ENCODE results near the gene NUCB1.
"Not testable (repeated sequence)": the region's sequence is repeated elsewhere in the genome, so short reads cannot be mapped to it uniquely, and the experiment has no call there.

The NUCB1 gene

GRCh38 chr19:48874303-48875135 lies 25.6 kb upstream of the NUCB1 start:
- peak; percentile 81 for DNase-seq

GRCh38 chr19:48876043-48876981 lies 23.8 kb upstream of the NUCB1 start:
- peak; percentile 39 for DNase-seq

GRCh38 chr19:48877855-48878195 lies 22.3 kb upstream of the NUCB1 start:
- DNase-seq: no peak

- DNase-seq: peak; percentile 62
Observed at GRCh38 chr19:48878196-48879024, 21.7 kb upstream of the NUCB1 start.

GRCh38 chr19:48879025-48879637 lies 21.0 kb upstream of the NUCB1 start:
- DNase-seq: no peak

- DNase-seq: not testable (repeated sequence)
Observed at GRCh38 chr19:48879696-48880095, 20.4 kb upstream of the NUCB1 start.

- DNase-seq: no peak
Observed at GRCh38 chr19:48881741-48882657, 18.1 kb upstream of the NUCB1 start.

- DNase-seq: no peak
Observed at GRCh38 chr19:48883726-48884125, 16.4 kb upstream of the NUCB1 start.

GRCh38 chr19:48887861-48888612 lies 12.1 kb upstream of the NUCB1 start:
- no peak for DNase-seq

- DNase-seq: not testable (repeated sequence)
Observed at GRCh38 chr19:48889496-48889895, 10.6 kb upstream of the NUCB1 start.

- DNase-seq: no peak
Observed at GRCh38 chr19:48890551-48890950, 9.6 kb upstream of the NUCB1 start.

GRCh38 chr19:48895226-48895625 lies 4.9 kb upstream of the NUCB1 start:
- no peak for DNase-seq

- DNase-seq: no peak
Observed at GRCh38 chr19:48896191-48896720, 3.9 kb upstream of the NUCB1 start.

- no peak for DNase-seq
Observed at GRCh38 chr19:48897181-48897580, 2.9 kb upstream of the NUCB1 start.

GRCh38 chr19:48899386-48899749 lies 744 bp upstream of the NUCB1 start:
- DNase-seq: not testable (repeated sequence)

GRCh38 chr19:48900477-48901406 lies 630 bp downstream of the NUCB1 start:
- peak; percentile 54 for DNase-seq

- not testable (repeated sequence) for DNase-seq
Observed at GRCh38 chr19:48902291-48902690, 2.2 kb downstream of the NUCB1 start.

- DNase-seq: not testable (repeated sequence)
Observed at GRCh38 chr19:48903788-48904187, 3.7 kb downstream of the NUCB1 start.

GRCh38 chr19:48905664-48906063 lies 5.6 kb downstream of the NUCB1 start:
- no peak for DNase-seq
